ENCODE results near the gene NT5C3B. TPM values are rescaled to one million over a fixed set of nuclear protein-coding genes. Genes with fewer than 3 reads are reported as not detected.
"Not testable (repeated sequence)": the region's sequence is repeated elsewhere in the genome, so short reads cannot be mapped to it uniquely, and the experiment has no call there.

The NT5C3B gene
- polyA plus RNA-seq, 1 donor (not counting 4 experiments of a cell fraction or from before 2014, with no cell fraction given): 109 TPM

DNA sequence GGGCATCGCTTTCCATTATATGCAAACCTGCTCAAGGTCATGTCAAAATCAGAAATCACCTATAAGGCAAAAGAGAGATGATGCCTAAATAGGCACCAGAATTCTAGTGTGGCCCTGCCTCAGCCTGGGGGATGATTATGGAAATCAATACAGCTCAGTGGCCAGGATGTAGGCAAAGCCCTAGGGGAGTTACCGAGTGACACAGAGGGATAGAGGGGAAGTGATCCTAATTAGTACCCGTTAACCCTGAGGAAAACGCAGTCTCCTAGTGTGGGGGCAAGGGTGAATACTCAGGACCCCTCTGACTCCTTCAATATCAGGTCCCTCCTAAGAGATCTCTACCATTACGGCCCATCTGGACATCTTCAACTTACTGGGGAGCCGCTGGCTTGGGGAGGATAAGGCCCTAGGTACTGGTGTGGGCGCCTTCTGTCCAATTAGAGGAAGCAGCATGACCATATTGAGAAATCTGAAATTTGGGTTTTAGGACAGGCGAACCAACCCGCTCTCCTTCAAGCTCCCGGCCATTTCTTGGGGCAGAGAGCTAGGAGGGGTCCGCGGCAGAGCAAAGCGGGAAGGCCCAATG is 725 bp downstream of the NT5C3B start:
- Histone ChIP-seq H3K9ac (ENCODE audit: control insufficient read depth, extremely low read depth, insufficient read depth, low read length) (peak overlapping the region; percentile 70), H3K27me3 (ENCODE audit: control insufficient read depth, extremely low read depth, insufficient read depth, low read length) (peaks cover 4% of the 10 kb centered on the region), H3K4me2 (ENCODE audit: control insufficient read depth, extremely low read depth, insufficient read depth, low read depth, low read length) (peak overlapping the region; percentile 84), H3K4me1 (ENCODE audit: control insufficient read depth, extremely low read depth, insufficient read depth, low read length) (peaks cover 3% of the 10 kb centered on the region), H3K36me3 (ENCODE audit: control insufficient read depth in 2 of 2, extremely low read depth in 1 of 2, insufficient read depth in 2 of 2, low read length in 2 of 2) (peaks cover 7 to 9% of the 10 kb centered on the region in 2 experiments), H3K9me3 (ENCODE audit: control insufficient read depth, low read depth, low read length) (no peaks in the 10 kb centered on the region), H4K20me1 (ENCODE audit: control insufficient read depth, extremely low read depth, insufficient read depth, low read length) (no peaks in the 10 kb centered on the region), H2AFZ (ENCODE audit: control insufficient read depth, low read length) (peak overlapping the region; percentile 80), H3K27ac (ENCODE audit: control insufficient read depth, insufficient read depth, low read length) (peak overlapping the region; percentile 10), H3K4me3 (ENCODE audit: control insufficient read depth in 2 of 3, extremely low read depth in 1 of 3, insufficient read depth in 2 of 3, low read depth in 1 of 3, low read length in 3 of 3) (peak overlapping the region; percentile 67 to 77 (median 69)), H3K9me1 (ENCODE audit: control insufficient read depth, extremely low read depth, insufficient read depth, low read length) (no peaks in the 10 kb centered on the region), H3K79me2 (ENCODE audit: control insufficient read depth, insufficient read depth, low read length) (no peaks in the 10 kb centered on the region)
- dilution Hi-C loops (cut with MboI; ENCODE audit: extremely low pct_ligation_motif_present, low sequenced_read_pairs): no loop called here
- DNase-seq (ENCODE audit: low read depth, low spot score) (no peak), FAIRE-seq (no peak)
- no peak for TF ChIP-seq EZH2 (IDR thresholded peaks at IDR 0.05; ENCODE audit: low read length)
- TF ChIP-seq, protein P1, sequence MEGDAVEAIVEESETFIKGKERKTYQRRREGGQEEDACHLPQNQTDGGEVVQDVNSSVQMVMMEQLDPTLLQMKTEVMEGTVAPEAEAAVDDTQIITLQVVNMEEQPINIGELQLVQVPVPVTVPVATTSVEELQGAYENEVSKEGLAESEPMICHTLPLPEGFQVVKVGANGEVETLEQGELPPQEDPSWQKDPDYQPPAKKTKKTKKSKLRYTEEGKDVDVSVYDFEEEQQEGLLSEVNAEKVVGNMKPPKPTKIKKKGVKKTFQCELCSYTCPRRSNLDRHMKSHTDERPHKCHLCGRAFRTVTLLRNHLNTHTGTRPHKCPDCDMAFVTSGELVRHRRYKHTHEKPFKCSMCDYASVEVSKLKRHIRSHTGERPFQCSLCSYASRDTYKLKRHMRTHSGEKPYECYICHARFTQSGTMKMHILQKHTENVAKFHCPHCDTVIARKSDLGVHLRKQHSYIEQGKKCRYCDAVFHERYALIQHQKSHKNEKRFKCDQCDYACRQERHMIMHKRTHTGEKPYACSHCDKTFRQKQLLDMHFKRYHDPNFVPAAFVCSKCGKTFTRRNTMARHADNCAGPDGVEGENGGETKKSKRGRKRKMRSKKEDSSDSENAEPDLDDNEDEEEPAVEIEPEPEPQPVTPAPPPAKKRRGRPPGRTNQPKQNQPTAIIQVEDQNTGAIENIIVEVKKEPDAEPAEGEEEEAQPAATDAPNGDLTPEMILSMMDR (optimal IDR thresholded peaks at IDR 0.05 in 1 of 3, IDR thresholded peaks at IDR 0.05 in 1 of 3, conservative IDR thresholded peaks at IDR 0.05 in 1 of 3; ENCODE audit: extremely low read depth in 1 of 3, insufficient read depth in 2 of 3, low read length in 3 of 3): no peak

DNA sequence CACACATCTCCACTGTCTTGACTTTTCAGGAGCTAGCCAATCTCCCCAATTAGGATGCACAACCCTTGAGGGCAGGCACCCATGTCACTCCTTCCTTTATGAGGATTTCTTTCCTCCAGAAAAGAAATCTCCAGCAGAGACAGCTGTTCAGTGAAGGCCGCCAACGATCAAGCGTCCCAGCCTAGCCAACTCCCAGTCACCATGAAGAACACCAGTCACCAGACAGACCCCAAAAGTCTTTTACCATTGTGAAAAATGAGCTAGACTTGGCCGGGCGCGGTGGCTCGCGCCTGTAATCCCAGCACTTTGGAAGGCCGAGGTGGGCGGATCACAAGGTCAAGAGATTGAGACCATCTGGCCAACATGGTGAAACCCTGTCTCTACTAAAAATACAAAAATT is 6.1 kb downstream of the NT5C3B start:
- H4K20me1 ChIP-seq (ENCODE audit: control insufficient read depth, extremely low read depth, insufficient read depth, low read length); H3K27me3 ChIP-seq (ENCODE audit: control insufficient read depth, extremely low read depth, insufficient read depth, low read length); H2AFZ ChIP-seq (ENCODE audit: control insufficient read depth, low read length); FAIRE-seq; dilution Hi-C loops (cut with MboI; ENCODE audit: extremely low pct_ligation_motif_present, low sequenced_read_pairs); H3K9ac ChIP-seq (ENCODE audit: control insufficient read depth, extremely low read depth, insufficient read depth, low read length); H3K4me3 ChIP-seq (ENCODE audit: control insufficient read depth in 2 of 3, extremely low read depth in 1 of 3, insufficient read depth in 2 of 3, low read depth in 1 of 3, low read length in 3 of 3); H3K27ac ChIP-seq (ENCODE audit: control insufficient read depth, insufficient read depth, low read length); H3K79me2 ChIP-seq (ENCODE audit: control insufficient read depth, insufficient read depth, low read length); H3K9me1 ChIP-seq (ENCODE audit: control insufficient read depth, extremely low read depth, insufficient read depth, low read length); H3K9me3 ChIP-seq (ENCODE audit: control insufficient read depth, low read depth, low read length); H3K4me1 ChIP-seq (ENCODE audit: control insufficient read depth, extremely low read depth, insufficient read depth, low read length); H3K4me2 ChIP-seq (ENCODE audit: control insufficient read depth, extremely low read depth, insufficient read depth, low read depth, low read length); DNase-seq (ENCODE audit: low read depth, low spot score): not testable (repeated sequence)
- H3K36me3 ChIP-seq (ENCODE audit: control insufficient read depth in 2 of 2, extremely low read depth in 1 of 2, insufficient read depth in 2 of 2, low read length in 2 of 2): peaks cover 14 to 19% of the 10 kb centered on the region in 2 experiments
